ENCODE data around the gene TTC34. TPM values are rescaled to one million over a fixed set of nuclear protein-coding genes. Genes with fewer than 3 reads are reported as not detected.

Gene TTC34
- total RNA-seq, 1 experiment from 2014 or later: 0.92 TPM

DNA sequence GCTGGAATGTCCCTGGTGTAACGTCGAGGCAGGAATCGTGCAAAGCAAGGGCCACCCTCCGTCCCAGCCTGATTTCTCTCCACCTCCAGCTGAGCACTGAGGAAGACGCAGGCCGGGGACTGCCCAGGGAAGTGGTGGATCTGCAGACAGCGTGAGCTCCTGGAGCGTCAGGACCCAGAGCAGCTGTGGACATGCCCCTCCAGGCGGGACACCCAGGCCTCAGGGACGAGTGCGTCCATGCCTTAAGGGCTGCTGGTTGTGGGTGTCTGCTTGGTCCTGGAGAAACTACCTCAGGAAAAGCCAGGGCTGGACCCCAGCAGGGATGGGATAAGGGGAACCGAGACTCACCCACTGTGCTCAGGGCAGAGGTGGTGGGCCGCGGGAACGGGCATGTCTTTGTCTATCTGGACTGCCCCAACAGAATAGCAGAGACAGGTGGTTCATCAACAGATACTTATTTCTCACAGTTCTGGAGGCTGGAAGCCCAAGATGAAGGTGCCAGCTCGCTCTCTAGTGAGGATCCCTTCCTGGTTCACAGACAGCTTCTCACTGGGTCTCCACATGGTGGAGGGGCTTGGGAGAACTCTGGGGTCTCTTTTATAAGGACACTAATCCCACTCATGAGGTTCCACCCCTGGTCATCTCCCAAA lies 162.9 kb downstream of the TTC34 start:
- Histone ChIP-seq H2BK20ac (ENCODE audit: low read depth, low read length, poor library complexity, severe bottlenecking) (no peak overlapping the region), H2AFZ (ENCODE audit: low read length) (no peak overlapping the region), H3K27me3 (ENCODE audit: insufficient read depth, low read length) (peaks cover 1% of the 10 kb centered on the region; the same call in 1 of the 2 replicates), H2BK15ac (ENCODE audit: low read depth, low read length) (no peak overlapping the region), H4K91ac (ENCODE audit: insufficient read length, low read depth, low read length) (no peak overlapping the region), H3K27ac (ENCODE audit: insufficient read length, low read depth, low read length) (no peak overlapping the region), H3K18ac (ENCODE audit: insufficient read length, low read depth, low read length) (no peak overlapping the region), H3K23me2 (ENCODE audit: insufficient read length, low read depth, low read length, poor library complexity, severe bottlenecking) (peaks cover 10% of the 10 kb centered on the region), H3K14ac (ENCODE audit: insufficient read depth, low read length) (no peak overlapping the region), H3K23ac (ENCODE audit: insufficient read length, low read depth, low read length) (no peak overlapping the region), H3K9ac (ENCODE audit: extremely low read depth, insufficient read length, low read length) (no peak overlapping the region), H3T11ph (ENCODE audit: low read length) (no peak overlapping the region), H3K79me2 (ENCODE audit: insufficient read depth, low read length) (no peaks in the 10 kb centered on the region), H4K20me1 (ENCODE audit: control insufficient read depth, insufficient read depth, insufficient read length) (no peaks in the 10 kb centered on the region), H3K79me1 (ENCODE audit: insufficient read depth, low read depth, low read length, poor library complexity, severe bottlenecking) (no peaks in the 10 kb centered on the region), H2BK120ac (ENCODE audit: low read depth, low read length, poor library complexity, severe bottlenecking) (no peak overlapping the region), H2BK5ac (ENCODE audit: insufficient read length, low read length) (no peak overlapping the region), H2BK12ac (ENCODE audit: insufficient read length, low read depth, low read length) (no peak overlapping the region), H3K56ac (ENCODE audit: insufficient read length, low read depth, low read length) (no peak overlapping the region), H3K4ac (ENCODE audit: low read depth, low read length) (no peak overlapping the region), H3K9me3 (ENCODE audit: control insufficient read depth, low read depth, low read length) (peaks cover 6% of the 10 kb centered on the region), H2AK5ac (ENCODE audit: insufficient read length, low read length) (no peak overlapping the region), H3K4me2 (ENCODE audit: insufficient read depth, insufficient read length, low read length) (no peak overlapping the region), H4K8ac (replicated peaks; ENCODE audit: insufficient read length, low read depth, low read length) (no peak overlapping the region), H4K5ac (ENCODE audit: insufficient read length, low read depth, low read length) (no peak overlapping the region), H3K4me1 (ENCODE audit: insufficient read depth, low read length) (no peaks in the 10 kb centered on the region)
- DNase-seq: peak; percentile 20
- WGBS (ENCODE audit: extremely low coverage, insufficient read length, low lambda C conversion rate): no CpG with 5 or more reads among the region's 16 CpGs
- peaks cover 0 to 13% (median 3%) of the 10 kb centered on the region in 3 experiments; a peak in 4 of 7 replicates for H3K36me3 Mint-ChIP-seq (ENCODE audit: insufficient read depth in 1 of 3, low read depth in 3 of 3)
- peaks cover 2 to 5% of the 10 kb centered on the region in 2 experiments; a peak in 1 of 4 replicates for H3K4me1 Mint-ChIP-seq
- TF ChIP-seq, protein P1, sequence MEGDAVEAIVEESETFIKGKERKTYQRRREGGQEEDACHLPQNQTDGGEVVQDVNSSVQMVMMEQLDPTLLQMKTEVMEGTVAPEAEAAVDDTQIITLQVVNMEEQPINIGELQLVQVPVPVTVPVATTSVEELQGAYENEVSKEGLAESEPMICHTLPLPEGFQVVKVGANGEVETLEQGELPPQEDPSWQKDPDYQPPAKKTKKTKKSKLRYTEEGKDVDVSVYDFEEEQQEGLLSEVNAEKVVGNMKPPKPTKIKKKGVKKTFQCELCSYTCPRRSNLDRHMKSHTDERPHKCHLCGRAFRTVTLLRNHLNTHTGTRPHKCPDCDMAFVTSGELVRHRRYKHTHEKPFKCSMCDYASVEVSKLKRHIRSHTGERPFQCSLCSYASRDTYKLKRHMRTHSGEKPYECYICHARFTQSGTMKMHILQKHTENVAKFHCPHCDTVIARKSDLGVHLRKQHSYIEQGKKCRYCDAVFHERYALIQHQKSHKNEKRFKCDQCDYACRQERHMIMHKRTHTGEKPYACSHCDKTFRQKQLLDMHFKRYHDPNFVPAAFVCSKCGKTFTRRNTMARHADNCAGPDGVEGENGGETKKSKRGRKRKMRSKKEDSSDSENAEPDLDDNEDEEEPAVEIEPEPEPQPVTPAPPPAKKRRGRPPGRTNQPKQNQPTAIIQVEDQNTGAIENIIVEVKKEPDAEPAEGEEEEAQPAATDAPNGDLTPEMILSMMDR (conservative IDR thresholded peaks at IDR 0.05): no peak
- H3K4me3 Mint-ChIP-seq: no peak overlapping the region
- peaks cover 44% of the 10 kb centered on the region for H3K27me3 Mint-ChIP-seq (ENCODE audit: low read depth)
- H3K9me3 Mint-ChIP-seq: peaks cover 14 to 17% of the 10 kb centered on the region in 2 experiments
- peak overlapping the region in 1 of 3 experiments; percentile 49; a peak in 1 of 7 replicates for H3K27ac Mint-ChIP-seq

All from H9 (cell line).